ENCODE data around the gene OPALIN.

GRCh38 chr10:96387161-96387560, 28.4 kb upstream of the OPALIN start:
- no peak for TF ChIP-seq CTCF (IDR thresholded peaks at IDR 0.05)
- no peak for TF ChIP-seq POLR2A (IDR thresholded peaks at IDR 0.05)
